ENCODE data around the gene PLSCR3.

DNA sequence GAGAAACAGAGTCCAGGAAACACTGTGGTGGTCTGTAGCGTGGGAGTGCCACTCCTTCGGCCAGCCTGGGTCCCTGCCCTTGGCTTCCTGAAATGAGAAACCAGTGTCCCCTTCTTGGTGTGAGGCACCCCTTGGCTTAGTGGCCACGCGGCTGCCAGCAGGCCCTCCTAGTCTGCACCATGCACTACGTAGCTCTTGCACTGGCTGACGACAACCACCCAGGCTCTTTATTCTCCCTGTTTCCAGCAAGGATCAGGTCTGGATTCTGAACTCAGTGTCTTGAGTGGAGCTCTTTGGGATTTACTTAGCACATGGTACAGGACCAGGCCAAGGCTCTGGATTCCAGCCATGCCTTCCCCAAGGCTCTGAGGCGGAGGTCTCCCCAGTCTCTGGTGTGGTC is 33.2 kb upstream of the PLSCR3 start:
- TF ChIP-seq, protein P1, sequence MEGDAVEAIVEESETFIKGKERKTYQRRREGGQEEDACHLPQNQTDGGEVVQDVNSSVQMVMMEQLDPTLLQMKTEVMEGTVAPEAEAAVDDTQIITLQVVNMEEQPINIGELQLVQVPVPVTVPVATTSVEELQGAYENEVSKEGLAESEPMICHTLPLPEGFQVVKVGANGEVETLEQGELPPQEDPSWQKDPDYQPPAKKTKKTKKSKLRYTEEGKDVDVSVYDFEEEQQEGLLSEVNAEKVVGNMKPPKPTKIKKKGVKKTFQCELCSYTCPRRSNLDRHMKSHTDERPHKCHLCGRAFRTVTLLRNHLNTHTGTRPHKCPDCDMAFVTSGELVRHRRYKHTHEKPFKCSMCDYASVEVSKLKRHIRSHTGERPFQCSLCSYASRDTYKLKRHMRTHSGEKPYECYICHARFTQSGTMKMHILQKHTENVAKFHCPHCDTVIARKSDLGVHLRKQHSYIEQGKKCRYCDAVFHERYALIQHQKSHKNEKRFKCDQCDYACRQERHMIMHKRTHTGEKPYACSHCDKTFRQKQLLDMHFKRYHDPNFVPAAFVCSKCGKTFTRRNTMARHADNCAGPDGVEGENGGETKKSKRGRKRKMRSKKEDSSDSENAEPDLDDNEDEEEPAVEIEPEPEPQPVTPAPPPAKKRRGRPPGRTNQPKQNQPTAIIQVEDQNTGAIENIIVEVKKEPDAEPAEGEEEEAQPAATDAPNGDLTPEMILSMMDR (IDR thresholded peaks at IDR 0.05), result no peak
- no peak for TF ChIP-seq POLR2A (IDR thresholded peaks at IDR 0.05)
